ENCODE data around the gene PACRG.

DNA sequence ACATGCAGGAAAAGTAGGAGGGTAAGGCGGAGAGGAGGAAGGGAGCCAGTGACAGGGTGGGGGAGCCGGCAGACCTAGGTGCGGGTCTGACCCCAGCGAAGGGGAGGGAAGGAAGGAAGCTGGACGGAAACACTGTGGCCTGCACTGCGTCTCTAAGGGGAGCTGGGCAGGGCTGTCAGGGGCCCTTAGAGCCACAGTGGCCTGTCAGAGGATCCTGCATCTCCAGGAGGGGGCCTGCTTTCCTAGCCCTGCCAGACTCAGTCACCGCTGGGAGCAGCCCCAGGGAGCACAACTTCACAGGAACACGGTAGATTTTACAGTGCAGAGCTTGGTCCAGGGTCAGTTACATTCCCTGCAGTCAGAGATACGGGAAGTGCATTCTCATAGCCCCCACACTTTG is 118.2 kb downstream of the PACRG start:
- TF ChIP-seq, protein P1, sequence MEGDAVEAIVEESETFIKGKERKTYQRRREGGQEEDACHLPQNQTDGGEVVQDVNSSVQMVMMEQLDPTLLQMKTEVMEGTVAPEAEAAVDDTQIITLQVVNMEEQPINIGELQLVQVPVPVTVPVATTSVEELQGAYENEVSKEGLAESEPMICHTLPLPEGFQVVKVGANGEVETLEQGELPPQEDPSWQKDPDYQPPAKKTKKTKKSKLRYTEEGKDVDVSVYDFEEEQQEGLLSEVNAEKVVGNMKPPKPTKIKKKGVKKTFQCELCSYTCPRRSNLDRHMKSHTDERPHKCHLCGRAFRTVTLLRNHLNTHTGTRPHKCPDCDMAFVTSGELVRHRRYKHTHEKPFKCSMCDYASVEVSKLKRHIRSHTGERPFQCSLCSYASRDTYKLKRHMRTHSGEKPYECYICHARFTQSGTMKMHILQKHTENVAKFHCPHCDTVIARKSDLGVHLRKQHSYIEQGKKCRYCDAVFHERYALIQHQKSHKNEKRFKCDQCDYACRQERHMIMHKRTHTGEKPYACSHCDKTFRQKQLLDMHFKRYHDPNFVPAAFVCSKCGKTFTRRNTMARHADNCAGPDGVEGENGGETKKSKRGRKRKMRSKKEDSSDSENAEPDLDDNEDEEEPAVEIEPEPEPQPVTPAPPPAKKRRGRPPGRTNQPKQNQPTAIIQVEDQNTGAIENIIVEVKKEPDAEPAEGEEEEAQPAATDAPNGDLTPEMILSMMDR (IDR thresholded peaks at IDR 0.05), result no peak
- TF ChIP-seq POLR2AphosphoS5 (IDR thresholded peaks at IDR 0.05), result no peak

Measured in prostate gland (tissue), 2 donors.